Astrocyte (in vitro differentiated cells and primary cell): ENCODE measurements around the gene TGFB3. TPM values are rescaled to one million over a fixed set of nuclear protein-coding genes. Genes with fewer than 3 reads are reported as not detected.

Experiments used
- DNase-seq: peaks from one replicate; pipeline ENCODE4 v3.0.0-alpha.2; 2010; ENCODE audit warnings: low read depth
- FAIRE-seq: peaks from 2 replicates; lab custom pipeline; 2011; peaks lifted over from hg19 to GRCh38; lab: Jason Lieb, UNC
- H2AFZ ChIP-seq: 2 replicates; pipeline ENCODE4 v1.6.0; 2012; ENCODE audit warnings: low read depth, low read length, inconsistent platforms
- H3K27ac ChIP-seq: 2 replicates; pipeline ENCODE4 v1.5.1; 2011; ENCODE audit warnings: low read depth, low read length, inconsistent platforms
- H3K27me3 ChIP-seq: 2 replicates; pipeline ENCODE4 v1.6.0; 2011; ENCODE audit warnings: low read length, inconsistent platforms; ENCODE audit not compliant: insufficient read depth
- H3K36me3 ChIP-seq: 2 replicates; pipeline ENCODE4 v1.5.1; 2011; ENCODE audit warnings: low read length, inconsistent platforms; ENCODE audit not compliant: insufficient read depth
- H3K4me1 ChIP-seq: 2 replicates; pipeline ENCODE4 v1.5.1; 2011; ENCODE audit warnings: low read length, inconsistent platforms; ENCODE audit not compliant: insufficient read depth
- H3K4me2 ChIP-seq: 2 replicates; pipeline ENCODE4 v1.6.0; 2012; ENCODE audit warnings: low read length, inconsistent platforms
- H3K4me3 ChIP-seq: 2 replicates; pipeline ENCODE4 v1.5.1; 2011; ENCODE audit warnings: low read depth, mild to moderate bottlenecking, low read length, inconsistent platforms; ENCODE audit not compliant: insufficient read depth
- H3K79me2 ChIP-seq: 2 replicates; pipeline ENCODE4 v1.6.0; 2012; ENCODE audit warnings: mild to moderate bottlenecking, low read length, inconsistent platforms; ENCODE audit not compliant: insufficient read depth
- H3K9ac ChIP-seq: 2 replicates; pipeline ENCODE4 v1.6.0; 2012; ENCODE audit warnings: mild to moderate bottlenecking, low read length, inconsistent platforms
- H3K9me3 ChIP-seq: 2 replicates; pipeline ENCODE4 v1.5.1; 2012; ENCODE audit warnings: low read depth, mild to moderate bottlenecking, low read length, inconsistent platforms; ENCODE audit not compliant: insufficient read depth
- H4K20me1 ChIP-seq: 2 replicates; pipeline ENCODE4 v1.6.0; 2012; ENCODE audit warnings: low read length, inconsistent platforms; ENCODE audit not compliant: insufficient read depth
- H3K27ac Mint-ChIP-seq: one replicate; pipeline ENCODE4 v1.8.0; 2021; ENCODE audit warnings: mild to moderate bottlenecking, mixed read lengths; ENCODE audit not compliant: unreplicated experiment
- H3K27me3 Mint-ChIP-seq: one replicate; pipeline ENCODE4 v1.8.0; 2021; ENCODE audit warnings: low read depth, mixed read lengths; ENCODE audit not compliant: unreplicated experiment
- H3K36me3 Mint-ChIP-seq: one replicate; pipeline ENCODE4 v1.8.0; 2021; ENCODE audit warnings: low read depth, mixed read lengths; ENCODE audit not compliant: unreplicated experiment
- H3K4me1 Mint-ChIP-seq: one replicate; pipeline ENCODE4 v1.8.0; 2021; ENCODE audit warnings: low read depth, mixed read lengths; ENCODE audit not compliant: unreplicated experiment
- H3K4me3 Mint-ChIP-seq: one replicate; pipeline ENCODE4 v1.8.0; 2021; ENCODE audit warnings: mild to moderate bottlenecking, moderate library complexity, mixed read lengths; ENCODE audit not compliant: unreplicated experiment
- H3K9me3 Mint-ChIP-seq: one replicate; pipeline ENCODE4 v1.8.0; 2021; ENCODE audit warnings: mild to moderate bottlenecking, mixed read lengths; ENCODE audit not compliant: unreplicated experiment
- EZH2 ChIP-seq: IDR thresholded peaks from 2 replicates; pipeline ENCODE4 v1.6.1; 2012; ENCODE audit warnings: mild to moderate bottlenecking, low read length, inconsistent platforms; ENCODE audit not compliant: insufficient read depth
- total RNA-seq: library from RNA; stranded (reverse); gene quantifications from 2 replicates; pipeline ENCODE4 v1.2.1, GENCODE V29; 2021
- TF ChIP-seq, protein P1 (sequence below): IDR thresholded peaks from 2 replicates; pipeline ENCODE4 v1.5.1; 2011; ENCODE audit warnings: low read depth, mild to moderate bottlenecking, inconsistent platforms, low read length, moderate library complexity; ENCODE audit not compliant: insufficient read depth

TGFB3 gene
- total RNA-seq, 1 donor from 2014 or later, result 30.5 TPM

DNA sequence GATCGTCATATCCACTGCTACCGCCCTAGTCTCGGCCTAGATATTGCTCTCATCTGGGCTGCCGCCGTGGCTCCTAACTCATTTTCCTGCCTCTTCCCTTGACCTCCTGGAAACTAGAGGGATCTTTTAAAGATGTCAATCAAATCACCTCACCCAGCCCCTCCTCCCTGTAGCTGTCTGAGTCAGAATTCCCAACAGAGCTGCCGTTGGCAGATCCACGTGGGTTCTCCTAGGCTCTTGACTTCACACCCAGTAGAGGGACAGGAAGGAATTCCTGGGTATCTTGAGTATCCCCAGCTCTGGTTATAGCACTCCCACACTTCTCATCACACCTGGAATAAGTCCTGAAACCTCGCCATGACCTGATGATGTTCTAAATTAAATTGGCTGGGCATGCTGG is 11.9 kb downstream of the TGFB3 start:
- H2AFZ ChIP-seq, result no peak overlapping the region
- Mint-ChIP-seq H3K4me3 (no peak overlapping the region), H3K4me1 (peaks cover 5% of the 10 kb centered on the region), H3K27me3 (no peaks in the 10 kb centered on the region), H3K27ac (no peak overlapping the region), H3K9me3 (no peaks in the 10 kb centered on the region), H3K36me3 (peaks cover 27% of the 10 kb centered on the region)
- no peak for DNase-seq
- H3K4me1 ChIP-seq, result no peaks in the 10 kb centered on the region
- H3K4me3 ChIP-seq, result no peak overlapping the region
- H3K9me3 ChIP-seq, result no peaks in the 10 kb centered on the region
- no peak overlapping the region for H3K9ac ChIP-seq
- H3K79me2 ChIP-seq, result no peaks in the 10 kb centered on the region
- H3K4me2 ChIP-seq, result no peak overlapping the region
- H3K36me3 ChIP-seq, result no peaks in the 10 kb centered on the region
- no peaks in the 10 kb centered on the region for H3K27me3 ChIP-seq
- H3K27ac ChIP-seq, result no peak overlapping the region
- H4K20me1 ChIP-seq, result no peaks in the 10 kb centered on the region
- FAIRE-seq, result no peak
- no peak for TF ChIP-seq EZH2
- TF ChIP-seq, protein P1, sequence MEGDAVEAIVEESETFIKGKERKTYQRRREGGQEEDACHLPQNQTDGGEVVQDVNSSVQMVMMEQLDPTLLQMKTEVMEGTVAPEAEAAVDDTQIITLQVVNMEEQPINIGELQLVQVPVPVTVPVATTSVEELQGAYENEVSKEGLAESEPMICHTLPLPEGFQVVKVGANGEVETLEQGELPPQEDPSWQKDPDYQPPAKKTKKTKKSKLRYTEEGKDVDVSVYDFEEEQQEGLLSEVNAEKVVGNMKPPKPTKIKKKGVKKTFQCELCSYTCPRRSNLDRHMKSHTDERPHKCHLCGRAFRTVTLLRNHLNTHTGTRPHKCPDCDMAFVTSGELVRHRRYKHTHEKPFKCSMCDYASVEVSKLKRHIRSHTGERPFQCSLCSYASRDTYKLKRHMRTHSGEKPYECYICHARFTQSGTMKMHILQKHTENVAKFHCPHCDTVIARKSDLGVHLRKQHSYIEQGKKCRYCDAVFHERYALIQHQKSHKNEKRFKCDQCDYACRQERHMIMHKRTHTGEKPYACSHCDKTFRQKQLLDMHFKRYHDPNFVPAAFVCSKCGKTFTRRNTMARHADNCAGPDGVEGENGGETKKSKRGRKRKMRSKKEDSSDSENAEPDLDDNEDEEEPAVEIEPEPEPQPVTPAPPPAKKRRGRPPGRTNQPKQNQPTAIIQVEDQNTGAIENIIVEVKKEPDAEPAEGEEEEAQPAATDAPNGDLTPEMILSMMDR, result no peak

DNA sequence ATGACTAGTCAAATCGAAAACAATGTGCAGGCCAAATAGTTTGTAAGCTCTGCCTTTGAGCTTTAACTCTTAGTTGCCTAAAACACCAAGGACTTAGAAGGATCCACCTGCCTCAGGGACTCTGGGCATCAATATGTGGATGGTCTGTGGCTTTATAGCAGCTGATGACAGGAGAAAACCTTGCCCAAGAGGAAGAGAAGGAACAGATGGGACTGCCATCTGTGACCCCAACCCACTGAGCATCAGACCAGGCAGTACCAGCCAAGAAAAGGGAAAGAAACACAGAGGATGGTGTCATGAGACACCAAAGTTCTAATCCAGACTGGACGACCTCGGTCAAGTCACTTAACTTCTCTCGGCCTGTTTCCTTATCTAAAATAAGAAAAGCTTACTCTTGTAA is 12.7 kb downstream of the TGFB3 start:
- Histone ChIP-seq H4K20me1 (no peaks in the 10 kb centered on the region), H3K9me3 (no peaks in the 10 kb centered on the region), H3K79me2 (no peaks in the 10 kb centered on the region), H2AFZ (no peak overlapping the region), H3K36me3 (no peaks in the 10 kb centered on the region), H3K9ac (no peak overlapping the region), H3K4me1 (no peaks in the 10 kb centered on the region), H3K4me3 (no peak overlapping the region), H3K27ac (no peak overlapping the region), H3K4me2 (no peak overlapping the region), H3K27me3 (no peaks in the 10 kb centered on the region)
- Mint-ChIP-seq H3K4me1 (peaks cover 5% of the 10 kb centered on the region), H3K27me3 (no peaks in the 10 kb centered on the region), H3K9me3 (no peaks in the 10 kb centered on the region), H3K27ac (no peak overlapping the region), H3K36me3 (peaks cover 29% of the 10 kb centered on the region), H3K4me3 (no peak overlapping the region)
- DNase-seq (no peak), FAIRE-seq (no peak)
- TF ChIP-seq EZH2, result no peak
- TF ChIP-seq, protein P1, result no peak

DNA sequence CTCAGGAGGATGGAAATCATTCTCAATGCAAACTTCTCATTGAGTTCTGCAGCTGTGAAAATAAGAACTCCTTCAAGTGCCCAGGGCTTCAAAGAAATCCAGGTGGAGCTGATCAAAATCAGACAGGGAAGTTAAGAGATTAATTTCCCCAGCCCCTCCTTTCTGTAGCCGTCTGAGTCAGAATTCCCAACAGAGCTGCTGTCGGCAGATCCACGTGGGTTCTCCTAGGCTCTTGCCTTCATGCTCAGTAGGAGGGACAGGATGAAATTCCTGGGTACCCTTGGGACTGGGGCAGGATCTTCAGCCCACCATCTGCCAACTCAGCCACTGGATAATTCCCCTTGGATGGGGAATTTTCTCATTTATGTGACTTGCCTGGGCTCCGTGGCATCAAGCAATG is 13.3 kb downstream of the TGFB3 start:
- H3K27ac Mint-ChIP-seq, result no peak overlapping the region
- peaks cover 5% of the 10 kb centered on the region for H3K4me1 Mint-ChIP-seq
- H3K36me3 ChIP-seq, result no peaks in the 10 kb centered on the region
- H3K4me3 Mint-ChIP-seq, result no peak overlapping the region
- no peak overlapping the region for H3K27ac ChIP-seq
- no peak overlapping the region for H3K9ac ChIP-seq
- H3K79me2 ChIP-seq, result no peaks in the 10 kb centered on the region
- peaks cover 29% of the 10 kb centered on the region for H3K36me3 Mint-ChIP-seq
- TF ChIP-seq, protein P1, result no peak
- no peak for TF ChIP-seq EZH2
- H3K27me3 ChIP-seq, result no peaks in the 10 kb centered on the region
- no peaks in the 10 kb centered on the region for H3K27me3 Mint-ChIP-seq
- no peaks in the 10 kb centered on the region for H3K9me3 ChIP-seq
- no peak for FAIRE-seq
- H3K4me2 ChIP-seq, result no peak overlapping the region
- no peaks in the 10 kb centered on the region for H3K9me3 Mint-ChIP-seq
- H4K20me1 ChIP-seq, result no peaks in the 10 kb centered on the region
- no peaks in the 10 kb centered on the region for H3K4me1 ChIP-seq
- H3K4me3 ChIP-seq, result no peak overlapping the region
- DNase-seq, result no peak
- H2AFZ ChIP-seq, result no peak overlapping the region
